Upper lobe of right lung (tissue), 1 donor: Measurements from ENCODE around the gene RECK. TPM values are rescaled to one million over a fixed set of nuclear protein-coding genes. Genes with fewer than 3 reads are reported as not detected.

Source experiments
- ATAC-seq: fragments of 200-7000 bp; cut with Tn5 transposase; one replicate; pipeline ENCODE4 v1.9.1; 2020; ENCODE audit warnings: mild to moderate bottlenecking, moderate library complexity
- DNase-seq: peaks from one replicate; pipeline ENCODE4 v3.0.0-alpha.2; 2020
- H3K27ac ChIP-seq: fragments of 200-600 bp; one replicate; pipeline ENCODE4 v1.8.0; 2022
- H3K27me3 ChIP-seq: fragments of 200-600 bp; one replicate; pipeline ENCODE4 v1.8.0; 2022; ENCODE audit warnings: mild to moderate bottlenecking
- H3K36me3 ChIP-seq: fragments of 200-600 bp; one replicate; pipeline ENCODE4 v1.8.0; 2022
- H3K4me1 ChIP-seq: fragments of 200-600 bp; one replicate; pipeline ENCODE4 v1.8.0; 2022
- H3K4me3 ChIP-seq: fragments of 200-600 bp; one replicate; pipeline ENCODE4 v1.8.0; 2022; ENCODE audit warnings: mild to moderate bottlenecking
- H3K9me3 ChIP-seq: fragments of 200-600 bp; one replicate; pipeline ENCODE4 v1.8.0; 2022
- CTCF ChIP-seq: fragments of 200-600 bp; IDR thresholded peaks from one replicate; pipeline ENCODE4 v1.8.0; 2022; ENCODE audit warnings: antibody characterized with exemption
- intact Hi-C: fragments of 100-400 bp; cut with DNase I; formaldehyde crosslinking; loops from one replicate; pipeline ENCODE4 v1.11.0; 2022
- total RNA-seq: library from RNA; stranded (reverse); fragmentation: NEBNext Ultra II Directional; extraction: Animal tissue kit (Norgen Biotek cat#: 25700); gene quantifications from one replicate; pipeline ENCODE4 v1.2.1, GENCODE V29; 2021
- donor health status: DM: no; HTN: yes; CAD: no; lungs with severe emphysema.

RECK gene
- total RNA-seq, 1 donor from 2014 or later = 20.1 TPM

GRCh38 chr9:36018891-36019720 is 17.6 kb upstream of the RECK start:
- Histone ChIP-seq H3K27ac (peak overlapping the region; percentile 48), H3K36me3 (no peaks in the 10 kb centered on the region), H3K4me3 (no peak overlapping the region), H3K4me1 (no peaks in the 10 kb centered on the region), H3K27me3 (no peaks in the 10 kb centered on the region), H3K9me3 (no peaks in the 10 kb centered on the region)
- no peak for TF ChIP-seq CTCF
- no peak for DNase-seq
- intact Hi-C loops = no loop called here
- no peak for ATAC-seq

GRCh38 chr9:36021968-36022367 is 14.7 kb upstream of the RECK start:
- no peak for DNase-seq
- H3K9me3 ChIP-seq = no peaks in the 10 kb centered on the region
- no peaks in the 10 kb centered on the region for H3K36me3 ChIP-seq
- no peaks in the 10 kb centered on the region for H3K4me1 ChIP-seq
- no peak overlapping the region for H3K27ac ChIP-seq
- TF ChIP-seq CTCF = no peak
- no peak for ATAC-seq
- intact Hi-C loops = loop anchor here (5.0 kb wide), 1 partner anchor 65 kb away; the partner anchor contains the start of gene OR2S2
- H3K4me3 ChIP-seq = no peak overlapping the region
- no peaks in the 10 kb centered on the region for H3K27me3 ChIP-seq

GRCh38 chr9:36023260-36024048 is 13.3 kb upstream of the RECK start:
- H3K4me3 ChIP-seq = no peak overlapping the region
- H3K27me3 ChIP-seq = no peaks in the 10 kb centered on the region
- H3K27ac ChIP-seq = no peak overlapping the region
- H3K4me1 ChIP-seq = no peaks in the 10 kb centered on the region
- intact Hi-C loops = loop anchor here (5.0 kb wide), 1 partner anchor 66 kb away; the partner anchor contains the start of gene OR2S2
- peak; percentile 77 for TF ChIP-seq CTCF
- H3K36me3 ChIP-seq = no peaks in the 10 kb centered on the region
- peak; percentile 92 for ATAC-seq
- peak; percentile 69 for DNase-seq
- no peaks in the 10 kb centered on the region for H3K9me3 ChIP-seq

GRCh38 chr9:36025746-36026145 is 11.0 kb upstream of the RECK start:
- no peak for TF ChIP-seq CTCF
- Histone ChIP-seq H3K4me1 (peaks cover 9% of the 10 kb centered on the region), H3K4me3 (no peak overlapping the region), H3K36me3 (no peaks in the 10 kb centered on the region), H3K9me3 (no peaks in the 10 kb centered on the region), H3K27me3 (no peaks in the 10 kb centered on the region), H3K27ac (no peak overlapping the region)
- DNase-seq (no peak), ATAC-seq (no peak)
- intact Hi-C loops = no loop called here

- Histone ChIP-seq H3K4me1 (peaks cover 9% of the 10 kb centered on the region), H3K4me3 (no peak overlapping the region), H3K9me3 (no peaks in the 10 kb centered on the region), H3K27me3 (no peaks in the 10 kb centered on the region), H3K27ac (no peak overlapping the region), H3K36me3 (no peaks in the 10 kb centered on the region)
- ATAC-seq (no peak), DNase-seq (no peak)
- TF ChIP-seq CTCF = no peak
- intact Hi-C loops = no loop called here
Measured at GRCh38 chr9:36029202-36029601, 7.5 kb upstream of the RECK start.
